Measurements from ENCODE around the gene TMEM131L.
"Not testable (repeated sequence)": the region's sequence is repeated elsewhere in the genome, so short reads cannot be mapped to it uniquely, and the experiment has no call there.

TMEM131L gene

GRCh38 chr4:153579410-153579809 is 113.2 kb downstream of the TMEM131L start:
- DNase-seq = no peak

- no peak for DNase-seq
Observed at GRCh38 chr4:153579872-153580271, 113.7 kb downstream of the TMEM131L start.

DNA sequence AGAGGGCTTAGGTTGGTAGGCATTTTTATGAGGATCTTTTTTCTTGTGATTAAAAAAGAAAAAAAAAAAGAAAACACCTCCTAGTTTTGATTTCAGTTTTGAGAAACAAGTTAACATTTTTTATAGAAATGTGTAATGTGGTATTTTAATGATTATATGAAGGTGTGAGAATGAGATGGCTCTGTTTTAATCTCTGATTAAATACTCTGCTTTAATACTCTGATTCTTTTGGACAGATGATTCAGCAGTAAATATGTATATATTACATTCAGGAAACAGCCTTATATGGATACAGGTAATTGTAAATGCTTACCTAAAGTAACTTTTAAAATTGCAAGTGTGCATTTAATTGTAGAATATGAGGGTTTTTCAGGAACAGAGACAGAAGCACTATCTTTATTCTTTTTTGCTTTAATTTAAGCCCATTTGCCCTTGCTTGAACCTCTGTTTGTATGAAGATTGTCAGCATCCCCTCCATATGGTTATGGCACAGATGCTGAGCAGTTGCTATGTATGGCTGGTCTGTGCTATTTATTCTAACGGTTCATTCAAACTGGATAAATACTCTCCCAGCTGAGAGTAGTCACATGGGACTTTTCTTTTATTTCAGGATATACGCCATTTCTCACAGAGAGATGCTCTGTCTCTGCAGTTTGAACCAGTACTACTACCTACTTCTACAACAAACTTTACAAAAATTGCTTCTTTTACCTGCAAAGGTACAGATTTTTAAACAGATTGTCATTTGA is 117.0 kb downstream of the TMEM131L start:
- no peak for DNase-seq

- no peak for DNase-seq
Observed at GRCh38 chr4:153585026-153585425, 118.9 kb downstream of the TMEM131L start.

DNA sequence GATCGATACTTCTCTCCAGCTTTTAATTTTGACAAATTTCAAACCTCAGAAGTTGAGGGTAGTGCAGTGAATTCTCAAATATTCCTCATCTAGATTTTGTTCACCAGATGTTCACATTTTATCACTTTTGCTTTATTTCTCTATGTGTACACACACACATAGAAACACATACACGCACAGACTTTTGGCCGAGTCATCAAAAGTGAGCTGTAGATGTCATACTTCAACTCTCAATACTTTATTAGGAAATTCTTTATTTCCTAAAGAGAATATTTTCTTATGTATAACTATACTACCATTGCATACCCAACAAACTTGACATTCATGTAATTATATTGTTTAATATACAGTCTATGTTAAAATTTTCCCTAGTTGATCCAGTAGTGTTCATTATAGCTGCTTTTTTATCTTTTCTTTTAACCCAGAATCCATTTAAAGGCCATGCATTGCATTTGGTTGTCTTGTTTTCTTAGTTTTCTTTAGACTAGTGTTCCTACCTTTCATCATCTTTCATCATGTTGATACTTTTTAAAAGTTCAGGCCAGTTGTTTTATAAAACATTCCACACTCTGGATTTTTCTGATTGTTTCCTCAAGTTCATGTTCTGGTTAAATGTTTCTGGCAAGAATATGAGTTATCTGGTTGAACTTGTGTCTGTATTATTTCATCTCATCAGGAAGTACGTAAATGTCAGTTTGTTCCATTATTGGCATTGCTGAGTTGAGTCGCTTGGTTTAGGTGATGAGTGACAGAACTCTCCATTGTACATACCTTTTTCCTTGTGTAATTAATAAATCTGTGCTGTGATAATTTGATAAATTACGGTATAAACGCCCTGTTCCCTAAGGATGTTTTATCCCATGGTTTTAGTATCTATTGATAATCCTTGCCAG is 123.8 kb downstream of the TMEM131L start:
- DNase-seq = no peak

- DNase-seq = no peak
Observed at GRCh38 chr4:153591441-153591840, 125.3 kb downstream of the TMEM131L start.

DNA sequence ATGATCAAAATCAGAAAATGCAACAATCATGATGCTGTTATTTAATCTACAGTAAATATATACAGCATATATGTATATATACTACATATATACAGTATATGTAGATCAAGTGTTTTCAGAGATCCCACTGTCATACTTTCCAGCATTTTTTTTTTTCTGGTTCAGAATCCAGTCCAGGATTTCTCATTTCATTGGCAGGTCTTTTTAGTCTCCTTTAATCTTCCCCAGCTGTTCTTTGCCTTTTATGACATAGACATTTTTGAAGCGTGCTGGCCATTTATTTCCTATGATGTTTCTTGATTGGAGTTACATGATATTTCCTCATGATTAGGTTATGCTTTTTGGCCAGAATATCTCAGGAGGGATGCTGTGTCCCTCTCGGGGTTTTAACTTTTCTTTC is 125.9 kb downstream of the TMEM131L start:
- no peak for DNase-seq

DNA sequence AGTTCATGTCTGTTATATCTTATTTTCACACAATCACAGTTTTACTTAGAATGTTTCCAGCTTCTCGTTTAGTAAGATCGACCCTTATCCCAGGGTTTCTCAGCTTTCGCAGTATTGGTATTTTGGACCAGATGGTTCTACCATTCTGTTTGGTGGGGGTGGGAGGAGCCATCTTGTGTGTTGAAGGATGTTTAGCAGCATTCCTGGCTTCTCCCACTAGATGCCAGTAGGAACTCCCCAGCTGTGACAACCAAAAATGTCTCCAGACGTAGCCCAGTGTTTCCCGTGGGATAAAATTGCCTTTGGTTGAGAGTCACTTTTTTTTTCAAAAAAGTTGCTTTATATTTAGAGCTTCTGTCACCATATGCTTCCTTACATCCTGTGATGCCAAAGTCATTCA is 127.0 kb downstream of the TMEM131L start:
- no peak for DNase-seq

DNA sequence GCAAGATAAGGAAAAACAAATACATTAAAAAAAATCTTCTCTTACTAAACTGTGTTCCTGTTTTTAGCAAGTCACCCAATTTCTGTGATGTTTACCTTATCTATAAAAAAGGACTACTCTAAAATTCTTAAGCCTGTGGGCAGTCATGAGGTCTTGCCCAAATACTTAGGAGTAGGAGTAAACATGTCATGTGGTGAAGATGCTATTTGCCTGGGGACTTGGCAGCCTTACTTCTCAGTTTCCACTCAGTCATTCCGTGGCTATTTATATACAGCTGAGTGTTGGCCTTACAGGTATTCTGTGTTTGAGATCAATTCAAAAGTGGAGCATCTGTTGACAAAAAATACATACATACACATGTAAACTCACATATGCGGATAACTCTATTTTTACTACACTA is 128.1 kb downstream of the TMEM131L start:
- DNase-seq = no peak

- no peak for DNase-seq
Observed at GRCh38 chr4:153595894-153596601, 129.9 kb downstream of the TMEM131L start.

GRCh38 chr4:153602758-153603157 is 136.6 kb downstream of the TMEM131L start:
- DNase-seq = no peak

GRCh38 chr4:153603258-153603657 is 137.1 kb downstream of the TMEM131L start:
- DNase-seq = no peak

DNA sequence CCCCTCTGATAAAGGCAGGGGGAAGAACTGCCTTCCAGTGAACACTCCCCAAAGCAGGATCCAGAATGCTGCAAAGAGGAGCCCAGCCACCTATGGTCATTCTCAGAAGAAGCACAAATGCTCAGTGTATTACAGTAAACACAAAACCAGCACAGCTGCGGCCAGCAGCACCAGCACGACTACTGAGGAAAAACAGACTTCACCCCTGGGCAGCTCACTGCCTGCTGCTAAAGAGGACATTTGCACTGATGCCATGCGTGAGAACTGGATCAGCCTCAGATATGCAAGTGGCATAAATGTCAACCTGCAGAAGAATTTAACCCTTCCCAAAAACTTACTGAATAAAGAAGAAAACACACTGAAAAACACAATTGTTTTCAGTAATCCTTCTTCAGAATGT is 137.7 kb downstream of the TMEM131L start:
- no peak for DNase-seq

GRCh38 chr4:153609070-153609469 is 142.9 kb downstream of the TMEM131L start:
- not testable (repeated sequence) for DNase-seq

DNA sequence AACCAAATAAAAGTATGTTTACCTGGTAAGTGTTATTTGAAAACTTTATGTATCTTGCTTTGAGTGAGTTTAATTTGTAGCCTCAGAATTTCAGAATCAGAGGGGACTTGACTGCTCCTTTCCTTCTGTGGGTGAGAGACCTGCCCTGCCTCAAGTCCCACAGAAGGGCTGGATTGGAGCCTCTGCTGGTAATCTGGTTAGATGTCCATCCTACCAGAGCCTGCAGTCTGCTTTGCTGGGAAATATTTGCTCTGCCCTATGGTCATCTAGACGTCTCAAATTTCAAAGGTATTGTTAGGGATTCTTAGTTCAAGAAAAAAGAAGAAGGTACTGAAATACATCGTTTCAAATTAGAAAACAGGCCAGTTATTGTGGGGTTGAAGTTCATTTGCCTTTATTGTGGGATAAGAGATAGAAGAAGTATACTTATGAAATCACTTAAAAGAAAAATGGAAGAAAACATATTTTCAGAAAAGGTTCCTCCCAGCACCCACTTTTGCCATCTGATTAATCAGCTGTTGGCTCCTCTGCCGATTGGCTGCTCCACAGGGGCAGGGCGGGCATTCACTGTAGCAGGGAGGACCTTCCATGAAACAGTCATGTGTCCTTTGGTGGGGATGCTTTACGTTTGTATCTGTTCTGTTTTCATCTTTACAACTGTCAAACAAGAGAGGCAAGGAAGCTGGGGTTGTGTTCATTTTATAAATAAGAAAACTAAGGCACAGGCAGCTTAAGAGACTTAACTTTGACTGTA is 144.6 kb downstream of the TMEM131L start:
- no peak for DNase-seq

- DNase-seq = no peak
Observed at GRCh38 chr4:153611679-153612078, 145.5 kb downstream of the TMEM131L start.

DNA sequence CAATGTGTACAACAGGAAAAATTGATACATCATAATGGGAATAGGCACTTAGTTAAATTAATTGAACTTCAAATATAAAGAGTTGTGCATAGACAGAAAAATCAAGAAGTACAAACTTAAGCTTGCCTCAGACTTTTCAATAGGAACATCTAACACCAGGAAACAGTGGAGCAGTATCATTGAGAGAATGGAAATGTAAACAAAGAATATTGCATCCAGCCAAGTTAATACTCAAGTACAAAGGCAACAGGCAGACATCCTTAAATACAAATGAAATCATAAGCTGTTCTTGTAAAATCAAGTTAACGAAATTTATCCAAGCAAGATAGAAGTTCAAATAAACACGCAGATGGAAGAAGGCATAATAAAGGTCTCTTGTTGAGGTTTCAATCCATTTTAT is 146.7 kb downstream of the TMEM131L start:
- DNase-seq = no peak

- peak; percentile 6 for DNase-seq
Observed at GRCh38 chr4:153616006-153616555, 149.9 kb downstream of the TMEM131L start.

DNA sequence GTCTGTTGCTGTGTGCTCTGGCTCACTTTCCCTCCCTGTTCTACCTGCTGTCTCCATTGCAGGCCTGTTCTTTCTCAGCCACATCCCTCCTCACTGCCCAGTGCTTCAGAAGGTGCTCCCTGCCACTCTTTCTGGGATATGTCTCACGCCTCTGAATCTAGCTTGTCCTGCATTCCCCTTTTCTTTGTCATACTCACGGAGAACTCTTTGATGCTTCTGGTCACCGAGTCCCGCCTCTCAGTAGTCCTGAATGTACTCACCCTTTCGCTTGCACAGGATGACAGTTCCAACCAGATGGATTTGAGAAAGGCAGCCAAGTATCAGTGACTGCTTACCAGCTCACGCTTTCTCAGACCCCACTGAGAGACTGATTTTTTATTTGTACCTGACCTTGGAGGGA is 152.7 kb downstream of the TMEM131L start:
- DNase-seq = no peak

DNA sequence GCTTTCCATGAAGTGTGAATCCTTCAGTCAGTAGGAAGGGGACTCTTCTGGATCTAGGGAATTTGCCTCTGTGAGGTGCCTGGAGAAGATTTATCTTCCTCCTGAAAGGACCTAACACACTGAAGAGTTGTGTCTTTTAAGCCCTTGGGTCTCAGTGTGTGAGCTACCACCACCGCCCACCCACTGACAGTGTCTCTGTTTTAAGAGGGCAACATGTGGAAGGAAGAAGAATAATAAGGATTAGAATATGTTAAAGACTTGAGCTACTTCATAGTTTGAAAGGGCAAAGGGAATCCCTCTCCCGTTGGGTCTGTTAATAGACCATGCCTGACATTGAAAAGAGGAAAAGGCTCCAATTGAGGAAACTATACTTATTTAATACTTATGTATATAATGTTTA is 153.7 kb downstream of the TMEM131L start:
- DNase-seq = no peak

GRCh38 chr4:153620352-153620751 is 154.2 kb downstream of the TMEM131L start:
- DNase-seq = no peak

- DNase-seq = no peak
Observed at GRCh38 chr4:153622093-153622492, 155.9 kb downstream of the TMEM131L start.

Measured in central memory CD4-positive, alpha-beta T cell (primary cell).